Panc1 (cell line): ENCODE results near the gene ENTREP1. TPM values are rescaled to one million over a fixed set of nuclear protein-coding genes. Genes with fewer than 3 reads are reported as not detected.
"Not testable (repeated sequence)": the region's sequence is repeated elsewhere in the genome, so short reads cannot be mapped to it uniquely, and the experiment has no call there.

Experiments used
- ATAC-seq: fragments of 200-7000 bp; cut with Tn5 transposase; 2 replicates; pipeline ENCODE4 v1.9.1; 2020; ENCODE audit warnings: mild to moderate bottlenecking, moderate library complexity
- BruUV-seq: library from RNA; stranded (reverse); fragments of 400-500 nt; replicated peaks from 2 replicates; lab custom pipeline; 2021; lab: Mats Ljungman, UMichigan
- CTCF ChIA-PET: fragments of 300-600 bp; sonication (Branson Sonifier 250); formaldehyde crosslinking; loops from one replicate; lab custom pipeline; 2022; ENCODE audit warnings: antibody characterized with exemption; lab: Charles Lee
- POLR2A ChIA-PET: fragments of 300-600 bp; sonication (Branson Sonifier 250); formaldehyde crosslinking; loops from one replicate; lab custom pipeline; 2022; ENCODE audit warnings: antibody characterized with exemption; lab: Charles Lee
- DNase-seq: peaks from one replicate; pipeline ENCODE4 v3.0.0-alpha.2; 2010; ENCODE audit warnings: low read depth, low spot score
- H3K27ac ChIP-seq: 2 replicates; pipeline ENCODE4 v1.5.1; 2011; ENCODE audit warnings: mild to moderate bottlenecking, low read length, inconsistent platforms
- H3K27me3 ChIP-seq: fragments of 200-500 bp; sonication (Bioruptor generic); 2 replicates; pipeline ENCODE4 v1.6.0; 2014; ENCODE audit warnings: low read length, inconsistent platforms; ENCODE audit not compliant: control insufficient read depth, insufficient read depth
- H3K36me3 ChIP-seq: fragments of 200-500 bp; sonication (Bioruptor generic); 2 replicates; pipeline ENCODE4 v1.5.1; 2014; ENCODE audit warnings: inconsistent platforms, mild to moderate bottlenecking, low read length, moderate library complexity; ENCODE audit not compliant: control insufficient read depth, insufficient read depth
- H3K4me1 ChIP-seq: 2 replicates; pipeline ENCODE4 v1.5.1; 2011; ENCODE audit warnings: inconsistent platforms, mild to moderate bottlenecking, low read length, moderate library complexity; ENCODE audit not compliant: control insufficient read depth, insufficient read depth
- H3K4me3 ChIP-seq, 2 experiments: 2 replicates each; pipeline ENCODE4 v1.5.1; 2011 to 2012; ENCODE audit warnings: low read depth in 2 of 2, low read length in 2 of 2, mild to moderate bottlenecking in 2 of 2, inconsistent platforms in 1 of 2, moderate library complexity in 1 of 2
- H3K9me3 ChIP-seq: fragments of 200-500 bp; sonication (Bioruptor generic); 2 replicates; pipeline ENCODE4 v1.5.1; 2014; ENCODE audit warnings: low read depth, mild to moderate bottlenecking, inconsistent platforms, low read length, moderate library complexity; ENCODE audit not compliant: control insufficient read depth, insufficient read depth
- CTCF ChIP-seq: fragments of 450-650 bp; IDR thresholded peaks from 2 replicates; pipeline ENCODE4 v1.5.1; 2017; ENCODE audit warnings: mild to moderate bottlenecking
- POLR2AphosphoS5 ChIP-seq: IDR thresholded peaks from 2 replicates; pipeline ENCODE4 v1.6.1; 2012; ENCODE audit warnings: mild to moderate bottlenecking, low read depth, low read length, moderate library complexity
- REST ChIP-seq, 2 experiments: IDR thresholded peaks; 2 replicates each; pipeline ENCODE4 v1.6.1; 2011 to 2012; ENCODE audit warnings: low read depth in 2 of 2, control low read depth in 1 of 2, low read length in 1 of 2, mild to moderate bottlenecking in 1 of 2, moderate library complexity in 1 of 2; ENCODE audit not compliant: insufficient read depth in 1 of 2
- SIN3A ChIP-seq: IDR thresholded peaks from 2 replicates; pipeline ENCODE4 v1.6.1; 2012; ENCODE audit warnings: low read depth, mild to moderate bottlenecking, low read length, moderate library complexity, borderline replicate concordance; ENCODE audit not compliant: insufficient read depth
- TCF7L2 ChIP-seq: IDR thresholded peaks from 2 replicates; pipeline ENCODE4 v1.6.1; 2011; ENCODE audit warnings: mild to moderate bottlenecking, low read depth, low read length, inconsistent platforms
- in situ Hi-C: cut with HindIII; loops from 2 replicates; pipeline ENCODE4 v1.10.0; 2016; ENCODE audit warnings: low sequenced_read_pairs, low pct_unique_long_range_greater_than_20kb
- intact Hi-C: fragments of 100-400 bp; cut with micrococcal nuclease; formaldehyde crosslinking; loops from one replicate; pipeline ENCODE4 v1.10.0; 2022; ENCODE audit not compliant: unreplicated experiment
- total RNA-seq: library from RNA; stranded (reverse); gene quantifications from one replicate; pipeline ENCODE4 v1.2.1, GENCODE V29; 2021; ENCODE audit not compliant: unreplicated experiment

Gene ENTREP1
- total RNA-seq, 1 experiment from 2014 or later, result 0.13 TPM

- ATAC-seq, result no peak
- in situ Hi-C loops, result no loop called here
- DNase-seq, result no peak
- Histone ChIP-seq H3K27ac (no peak overlapping the region), H3K9me3 (no peaks in the 10 kb centered on the region), H3K27me3 (no peaks in the 10 kb centered on the region), H3K4me1 (no peaks in the 10 kb centered on the region), H3K4me3 (no peak overlapping the region), H3K36me3 (no peaks in the 10 kb centered on the region)
- ChIA-PET CTCF (no interaction called here), POLR2A (no interaction called here)
- BruUV-seq, result no TSS peak
- TF ChIP-seq POLR2AphosphoS5, result no peak
- no peak for TF ChIP-seq REST (IDR thresholded peaks at IDR 0.05; ENCODE audit: insufficient read depth in 1 of 2, low read depth in 2 of 2, low read length in 1 of 2)
- no peak for TF ChIP-seq TCF7L2
- no peak for TF ChIP-seq CTCF
- TF ChIP-seq SIN3A, result no peak
- intact Hi-C loops, result no loop called here
Measured at GRCh38 chr9:69299826-69300225, 25.2 kb upstream of the ENTREP1 start.

GRCh38 chr9:69303331-69303730 lies 21.7 kb upstream of the ENTREP1 start:
- no peak overlapping the region for H3K27ac ChIP-seq
- H3K36me3 ChIP-seq, result no peaks in the 10 kb centered on the region
- no peaks in the 10 kb centered on the region for H3K9me3 ChIP-seq
- H3K27me3 ChIP-seq, result no peaks in the 10 kb centered on the region
- H3K4me3 ChIP-seq, result no peak overlapping the region
- TF ChIP-seq CTCF, result no peak
- TF ChIP-seq SIN3A, result no peak
- no peak for TF ChIP-seq POLR2AphosphoS5
- ATAC-seq, result no peak
- POLR2A ChIA-PET, result no interaction called here
- BruUV-seq, result no TSS peak
- CTCF ChIA-PET, result no interaction called here
- intact Hi-C loops (no loop called here), in situ Hi-C loops (no loop called here)
- H3K4me1 ChIP-seq, result no peaks in the 10 kb centered on the region
- DNase-seq, result no peak

- H3K36me3 ChIP-seq, H3K4me3 ChIP-seq, in situ Hi-C loops, H3K27me3 ChIP-seq, intact Hi-C loops, BruUV-seq, CTCF ChIA-PET, POLR2A ChIA-PET, DNase-seq, H3K9me3 ChIP-seq, ATAC-seq, H3K4me1 ChIP-seq, H3K27ac ChIP-seq: not testable (repeated sequence)
Measured at GRCh38 chr9:69306895-69307445, 18.0 kb upstream of the ENTREP1 start.
